GM23338 (cell line): ENCODE measurements around the gene ADTRP. TPM values are rescaled to one million over a fixed set of nuclear protein-coding genes. Genes with fewer than 3 reads are reported as not detected.

ENCODE experiments used
- ATAC-seq: fragments of 200-7000 bp; cut with Tn5 transposase; 3 replicates; pipeline ENCODE4 v1.9.1; 2020
- DNase-seq: peaks from one replicate; pipeline ENCODE4 v3.0.0-alpha.2; 2015; ENCODE audit warnings: low spot score
- H2AFZ ChIP-seq: fragments of 200-600 bp; sonication (generic); 2 replicates; pipeline ENCODE4 v1.8.0; 2016; ENCODE audit warnings: antibody characterized with exemption, mild to moderate bottlenecking, moderate library complexity
- H3F3A ChIP-seq: fragments of 200-600 bp; sonication (generic); replicated peaks from 2 replicates; pipeline ENCODE4 v1.8.0; 2017; ENCODE audit warnings: antibody characterized with exemption, mixed run types, low read depth
- H3K27ac ChIP-seq: fragments of 200-600 bp; sonication (generic); 2 replicates; pipeline ENCODE4 v1.6.1; 2016; ENCODE audit warnings: low read depth
- H3K27me3 ChIP-seq: fragments of 200-600 bp; sonication (generic); 2 replicates; pipeline ENCODE4 v1.8.0; 2016; ENCODE audit warnings: mild to moderate bottlenecking, mixed run types, moderate library complexity; ENCODE audit not compliant: insufficient read depth
- H3K36me3 ChIP-seq: fragments of 200-600 bp; sonication (generic); 2 replicates; pipeline ENCODE4 v1.8.0; 2016; ENCODE audit warnings: mild to moderate bottlenecking; ENCODE audit not compliant: insufficient read depth
- H3K4me1 ChIP-seq: fragments of 200-600 bp; sonication (generic); 2 replicates; pipeline ENCODE4 v1.8.0; 2016; ENCODE audit warnings: mild to moderate bottlenecking, moderate library complexity; ENCODE audit not compliant: insufficient read depth
- H3K4me2 ChIP-seq: fragments of 200-600 bp; sonication (generic); 2 replicates; pipeline ENCODE4 v1.7.1; 2017; ENCODE audit warnings: mixed run types
- H3K4me3 ChIP-seq: fragments of 200-600 bp; sonication (generic); 2 replicates; pipeline ENCODE4 v1.6.1; 2016; ENCODE audit warnings: mixed run types
- H3K79me2 ChIP-seq: fragments of 200-600 bp; sonication (generic); replicated peaks from 2 replicates; pipeline ENCODE4 v1.8.0; 2017; ENCODE audit warnings: mild to moderate bottlenecking; ENCODE audit not compliant: insufficient read depth
- H3K9me2 ChIP-seq: fragments of 200-600 bp; sonication (generic); 2 replicates; pipeline ENCODE4 v1.8.0; 2017; ENCODE audit not compliant: insufficient read depth
- H4K20me1 ChIP-seq: fragments of 200-600 bp; sonication (generic); replicated peaks from 2 replicates; pipeline ENCODE4 v1.8.0; 2017; ENCODE audit warnings: mild to moderate bottlenecking; ENCODE audit not compliant: insufficient read depth
- H3K27ac Mint-ChIP-seq: 2 replicates; pipeline ENCODE4 v1.8.0; 2020; ENCODE audit warnings: inconsistent platforms, mild to moderate bottlenecking, moderate library complexity, mixed read lengths
- H3K27me3 Mint-ChIP-seq: 3 replicates; pipeline ENCODE4 v1.8.0; 2022; ENCODE audit warnings: low read depth, mild to moderate bottlenecking, moderate library complexity, mixed read lengths, inconsistent platforms; ENCODE audit not compliant: insufficient read depth, poor library complexity
- H3K36me3 Mint-ChIP-seq: 3 replicates; pipeline ENCODE4 v1.8.0; 2021; ENCODE audit warnings: low read depth, mild to moderate bottlenecking, inconsistent platforms, moderate library complexity, mixed read lengths
- H3K4me1 Mint-ChIP-seq: 3 replicates; pipeline ENCODE4 v1.8.0; 2020; ENCODE audit warnings: mild to moderate bottlenecking, inconsistent platforms, mixed read lengths
- H3K4me3 Mint-ChIP-seq: 3 replicates; pipeline ENCODE4 v1.8.0; 2021; ENCODE audit warnings: moderate library complexity, mild to moderate bottlenecking, inconsistent platforms, mixed read lengths
- H3K9me3 Mint-ChIP-seq: 3 replicates; pipeline ENCODE4 v1.8.0; 2020; ENCODE audit warnings: moderate library complexity, mild to moderate bottlenecking, inconsistent platforms, mixed read lengths
- CREB1 ChIP-seq: fragments of 250-450 bp; sonication (Bioruptor Pico); IDR thresholded peaks from 2 replicates; pipeline ENCODE4 v1.5.0; 2020; ENCODE audit warnings: low read depth, mild to moderate bottlenecking, moderate library complexity
- CTCF ChIP-seq, 2 experiments: fragments of 200-600 bp in 1 of 2; sonication (generic) in 1 of 2; conservative IDR thresholded peaks; 2 replicates each; pipeline versions ENCODE4 v1.5.1 to v1.6.1; 2016 to 2017; ENCODE audit warnings: antibody characterized with exemption in 2 of 2, low read depth in 2 of 2, mild to moderate bottlenecking in 2 of 2, moderate library complexity in 1 of 2
- ETS1 ChIP-seq: IDR thresholded peaks from 2 replicates; pipeline ENCODE4 v1.6.1; 2016; ENCODE audit warnings: antibody characterized with exemption
- EZH2 ChIP-seq: fragments of 200-600 bp; sonication (generic); IDR thresholded peaks from one replicate; pipeline ENCODE4 v1.8.0; 2017; ENCODE audit warnings: antibody characterized with exemption, mild to moderate bottlenecking, low read depth; ENCODE audit not compliant: unreplicated experiment
- EZH2phosphoT487 ChIP-seq: fragments of 200-600 bp; sonication (generic); IDR thresholded peaks from one replicate; pipeline ENCODE4 v1.8.1; 2018; ENCODE audit warnings: antibody characterized with exemption; ENCODE audit not compliant: unreplicated experiment
- JUNB ChIP-seq: IDR thresholded peaks from one replicate; pipeline ENCODE4 v1.6.1; 2016; ENCODE audit warnings: antibody characterized with exemption; ENCODE audit not compliant: unreplicated experiment
- NANOG ChIP-seq: IDR thresholded peaks from 2 replicates; pipeline ENCODE4 v1.6.1; 2016; ENCODE audit warnings: antibody characterized with exemption, borderline replicate concordance
- POLR2AphosphoS5 ChIP-seq: IDR thresholded peaks from 2 replicates; pipeline ENCODE4 v1.6.1; 2016; ENCODE audit warnings: antibody characterized with exemption, low read depth
- STAT1 ChIP-seq: IDR thresholded peaks from one replicate; pipeline ENCODE4 v1.6.1; 2016; ENCODE audit warnings: antibody characterized with exemption; ENCODE audit not compliant: unreplicated experiment
- ZNF114 ChIP-seq: fragments of 250-450 bp; sonication (Bioruptor Pico); IDR thresholded peaks from 2 replicates; pipeline ENCODE4 v1.5.0; 2020; ENCODE audit warnings: mild to moderate bottlenecking, moderate library complexity
- ZNF462 ChIP-seq: fragments of 250-450 bp; sonication (Bioruptor Pico); IDR thresholded peaks from 2 replicates; pipeline ENCODE4 v1.5.0; 2020; ENCODE audit warnings: mild to moderate bottlenecking, moderate library complexity
- polyA plus RNA-seq: library from polyadenylated mRNA; unstranded; fragments of >200 nt; fragmentation: Nextera tagmentation; extraction: Ambion mirVana; gene quantifications from 2 replicates; pipeline ENCODE4 v1.2.1, GENCODE V29; 2016
- total RNA-seq: library from RNA; depleted of rRNA; stranded (reverse); fragments of >200 nt; shearing (Covaris generic); gene quantifications from 2 replicates; pipeline ENCODE4 v1.2.3, GENCODE V29; 2014

The ADTRP gene
- total and polyA plus RNA-seq, 2 experiments from 2014 or later: not detected

GRCh38 chr6:11822346-11822745 is 43.7 kb upstream of the ADTRP start:
- Mint-ChIP-seq H3K27ac (no peak overlapping the region), H3K4me3 (no peak overlapping the region), H3K9me3 (peaks cover 3% of the 10 kb centered on the region; the same call in 1 of the 3 replicates), H3K36me3 (no peaks in the 10 kb centered on the region), H3K4me1 (peaks cover 1% of the 10 kb centered on the region; the same call in 1 of the 3 replicates), H3K27me3 (peaks cover 1% of the 10 kb centered on the region)
- no peaks in the 10 kb centered on the region for H3F3A ChIP-seq
- H3K4me2 ChIP-seq: no peak overlapping the region
- TF ChIP-seq CTCF (conservative IDR thresholded peaks at IDR 0.05; ENCODE audit: low read depth in 2 of 2): peak in 1 of 2 experiments; percentile 13; a peak in 1 of 4 replicates
- no peak for TF ChIP-seq ZNF114
- no peak for TF ChIP-seq NANOG
- H3K4me1 ChIP-seq: no peaks in the 10 kb centered on the region
- no peaks in the 10 kb centered on the region for H3K36me3 ChIP-seq
- no peak overlapping the region for H3K27ac ChIP-seq
- H3K79me2 ChIP-seq: no peaks in the 10 kb centered on the region
- no peaks in the 10 kb centered on the region for H3K27me3 ChIP-seq
- H2AFZ ChIP-seq: no peak overlapping the region
- H3K4me3 ChIP-seq: no peak overlapping the region
- H4K20me1 ChIP-seq: no peaks in the 10 kb centered on the region
- H3K9me2 ChIP-seq: no peaks in the 10 kb centered on the region
- ATAC-seq (no peak), DNase-seq (no peak)

- Histone ChIP-seq H3K4me2 (no peak overlapping the region), H3K4me1 (no peaks in the 10 kb centered on the region), H3K79me2 (no peaks in the 10 kb centered on the region), H3K27me3 (no peaks in the 10 kb centered on the region), H3K4me3 (no peak overlapping the region), H2AFZ (no peak overlapping the region), H3K9me2 (no peaks in the 10 kb centered on the region), H3F3A (no peaks in the 10 kb centered on the region), H3K27ac (no peak overlapping the region), H4K20me1 (no peaks in the 10 kb centered on the region), H3K36me3 (no peaks in the 10 kb centered on the region)
- ATAC-seq (no peak), DNase-seq (no peak)
- Mint-ChIP-seq H3K4me3 (no peak overlapping the region), H3K36me3 (no peaks in the 10 kb centered on the region), H3K4me1 (no peaks in the 10 kb centered on the region), H3K27ac (no peak overlapping the region), H3K9me3 (peaks cover 3% of the 10 kb centered on the region; the same call in 1 of the 3 replicates), H3K27me3 (no peaks in the 10 kb centered on the region)
- TF ChIP-seq CREB1 (CRISPR knock-in tag) (no peak), POLR2AphosphoS5 (no peak), EZH2phosphoT487 (no peak), JUNB (no peak), ZNF114 (no peak), EZH2 (no peak), STAT1 (no peak), ETS1 (no peak), ZNF462 (CRISPR knock-in tag) (no peak)
Measured at GRCh38 chr6:11821781-11822180, 43.2 kb upstream of the ADTRP start.
